MCF 10A (cell line): ENCODE measurements around the gene ARHGAP44. TPM values are rescaled to one million over a fixed set of nuclear protein-coding genes. Genes with fewer than 3 reads are reported as not detected.

ENCODE experiments used
- BruUV-seq: library from RNA; stranded (reverse); fragments of 400-500 nt; replicated peaks from 2 replicates; lab custom pipeline; 2021; lab: Mats Ljungman, UMichigan
- CTCF ChIA-PET: fragments of 300-600 bp; sonication (Branson Sonifier 250); formaldehyde crosslinking; extraction: SDS; loops from one replicate; lab custom pipeline; 2021; ENCODE audit warnings: antibody characterized with exemption, inconsistent platforms; lab: Yijun Ruan, JAX
- POLR2A ChIA-PET: fragments of 300-600, 350-650 bp; sonication (Branson Sonifier 250); formaldehyde crosslinking; extraction: SDS; loops from one replicate; lab custom pipeline; 2020; ENCODE audit warnings: antibody characterized with exemption, inconsistent platforms; lab: Yijun Ruan, JAX
- DNase-seq: peaks from one replicate; pipeline ENCODE4 v3.0.0-alpha.2; 2018; ENCODE audit not compliant: unreplicated experiment
- H3K27ac Mint-ChIP-seq: one replicate; pipeline ENCODE4 v1.8.0; 2022; ENCODE audit warnings: mild to moderate bottlenecking, low read depth, mixed read lengths; ENCODE audit not compliant: unreplicated experiment
- H3K27me3 Mint-ChIP-seq: one replicate; pipeline ENCODE4 v1.8.0; 2022; ENCODE audit warnings: mixed read lengths; ENCODE audit not compliant: insufficient read depth, unreplicated experiment
- H3K36me3 Mint-ChIP-seq: one replicate; pipeline ENCODE4 v1.8.0; 2022; ENCODE audit warnings: mild to moderate bottlenecking, moderate library complexity, mixed read lengths; ENCODE audit not compliant: insufficient read depth, unreplicated experiment
- H3K4me1 Mint-ChIP-seq: one replicate; pipeline ENCODE4 v1.8.0; 2022; ENCODE audit warnings: mixed read lengths; ENCODE audit not compliant: insufficient read depth, unreplicated experiment
- H3K4me3 Mint-ChIP-seq: one replicate; pipeline ENCODE4 v1.8.0; 2022; ENCODE audit warnings: mild to moderate bottlenecking, moderate library complexity, mixed read lengths; ENCODE audit not compliant: unreplicated experiment
- H3K9me3 Mint-ChIP-seq: one replicate; pipeline ENCODE4 v1.8.0; 2022; ENCODE audit warnings: mixed read lengths; ENCODE audit not compliant: unreplicated experiment
- intact Hi-C: fragments of 100-400 bp; cut with micrococcal nuclease; formaldehyde crosslinking; loops from 2 replicates; pipeline ENCODE4 v1.14.1; 2022
- total RNA-seq: library from RNA; stranded (reverse); gene quantifications from 2 replicates; pipeline ENCODE4 v1.2.3, GENCODE V29; 2022
- TF ChIP-seq, protein P1 (sequence below): fragments of 200-600 bp; IDR thresholded peaks from one replicate; pipeline ENCODE4 v1.8.0; 2022; ENCODE audit warnings: antibody characterized with exemption, mild to moderate bottlenecking; ENCODE audit not compliant: unreplicated experiment

Gene ARHGAP44
- total RNA-seq, 1 experiment from 2014 or later, result 1.3 TPM

DNA sequence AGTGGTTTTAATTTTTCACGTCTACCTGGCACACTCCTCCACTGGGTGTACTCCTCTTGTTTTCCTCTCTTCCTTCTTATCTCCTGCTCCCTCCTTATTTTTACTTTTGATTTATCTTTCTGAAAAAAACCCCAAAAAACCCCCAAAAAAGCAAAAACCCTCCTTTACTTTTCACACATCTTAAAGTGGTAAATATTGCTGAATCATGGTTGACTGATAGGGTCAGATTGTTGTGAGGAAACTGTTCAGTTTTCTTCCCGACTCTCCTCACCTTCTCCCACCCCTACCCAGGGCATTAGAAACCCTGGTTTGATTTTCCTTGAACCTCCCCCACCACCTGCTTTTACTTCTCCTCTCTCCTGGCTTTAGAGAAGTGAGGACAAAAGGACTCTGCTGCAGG, 25.4 kb downstream of the ARHGAP44 start:
- Mint-ChIP-seq H3K4me3 (no peak overlapping the region), H3K4me1 (no peaks in the 10 kb centered on the region), H3K27me3 (peaks cover 19% of the 10 kb centered on the region), H3K9me3 (peaks cover 10% of the 10 kb centered on the region), H3K27ac (no peak overlapping the region), H3K36me3 (no peaks in the 10 kb centered on the region)
- DNase-seq, result no peak
- BruUV-seq, result no TSS peak
- ChIA-PET POLR2A (no interaction called here), CTCF (no interaction called here)
- TF ChIP-seq, protein P1, sequence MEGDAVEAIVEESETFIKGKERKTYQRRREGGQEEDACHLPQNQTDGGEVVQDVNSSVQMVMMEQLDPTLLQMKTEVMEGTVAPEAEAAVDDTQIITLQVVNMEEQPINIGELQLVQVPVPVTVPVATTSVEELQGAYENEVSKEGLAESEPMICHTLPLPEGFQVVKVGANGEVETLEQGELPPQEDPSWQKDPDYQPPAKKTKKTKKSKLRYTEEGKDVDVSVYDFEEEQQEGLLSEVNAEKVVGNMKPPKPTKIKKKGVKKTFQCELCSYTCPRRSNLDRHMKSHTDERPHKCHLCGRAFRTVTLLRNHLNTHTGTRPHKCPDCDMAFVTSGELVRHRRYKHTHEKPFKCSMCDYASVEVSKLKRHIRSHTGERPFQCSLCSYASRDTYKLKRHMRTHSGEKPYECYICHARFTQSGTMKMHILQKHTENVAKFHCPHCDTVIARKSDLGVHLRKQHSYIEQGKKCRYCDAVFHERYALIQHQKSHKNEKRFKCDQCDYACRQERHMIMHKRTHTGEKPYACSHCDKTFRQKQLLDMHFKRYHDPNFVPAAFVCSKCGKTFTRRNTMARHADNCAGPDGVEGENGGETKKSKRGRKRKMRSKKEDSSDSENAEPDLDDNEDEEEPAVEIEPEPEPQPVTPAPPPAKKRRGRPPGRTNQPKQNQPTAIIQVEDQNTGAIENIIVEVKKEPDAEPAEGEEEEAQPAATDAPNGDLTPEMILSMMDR, result no peak
- intact Hi-C loops, result no loop called here

DNA sequence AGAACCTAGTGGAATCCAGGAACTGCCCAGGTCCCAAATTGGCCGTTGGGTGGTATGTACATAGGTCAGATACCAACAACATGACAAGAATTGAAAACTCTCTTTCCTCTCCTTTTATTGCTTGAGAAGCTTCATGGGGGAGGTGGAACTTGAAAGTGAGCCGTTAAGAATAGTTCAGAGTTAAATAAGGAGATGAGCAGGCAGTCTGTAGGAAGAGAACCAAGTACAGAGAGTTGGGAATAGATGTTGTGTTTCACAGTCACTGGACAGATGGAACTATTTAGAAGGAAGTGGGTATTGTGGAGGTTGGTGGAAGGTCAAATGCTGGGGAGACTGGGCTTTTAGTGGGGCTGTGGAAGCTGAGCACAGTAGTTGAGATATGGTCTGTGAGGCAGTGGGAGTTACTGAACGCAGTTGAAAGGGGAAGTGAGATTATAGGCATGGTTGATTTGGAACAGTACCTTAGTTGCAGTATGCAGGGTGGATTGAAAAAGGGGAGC, 26.4 kb downstream of the ARHGAP44 start:
- Mint-ChIP-seq H3K4me3 (no peak overlapping the region), H3K27ac (no peak overlapping the region), H3K9me3 (peaks cover 9% of the 10 kb centered on the region), H3K4me1 (peaks cover 5% of the 10 kb centered on the region), H3K36me3 (no peaks in the 10 kb centered on the region), H3K27me3 (peaks cover 19% of the 10 kb centered on the region)
- ChIA-PET POLR2A (no interaction called here), CTCF (no interaction called here)
- intact Hi-C loops, result no loop called here
- DNase-seq, result no peak
- TF ChIP-seq, protein P1, result no peak
- BruUV-seq, result no TSS peak

DNA sequence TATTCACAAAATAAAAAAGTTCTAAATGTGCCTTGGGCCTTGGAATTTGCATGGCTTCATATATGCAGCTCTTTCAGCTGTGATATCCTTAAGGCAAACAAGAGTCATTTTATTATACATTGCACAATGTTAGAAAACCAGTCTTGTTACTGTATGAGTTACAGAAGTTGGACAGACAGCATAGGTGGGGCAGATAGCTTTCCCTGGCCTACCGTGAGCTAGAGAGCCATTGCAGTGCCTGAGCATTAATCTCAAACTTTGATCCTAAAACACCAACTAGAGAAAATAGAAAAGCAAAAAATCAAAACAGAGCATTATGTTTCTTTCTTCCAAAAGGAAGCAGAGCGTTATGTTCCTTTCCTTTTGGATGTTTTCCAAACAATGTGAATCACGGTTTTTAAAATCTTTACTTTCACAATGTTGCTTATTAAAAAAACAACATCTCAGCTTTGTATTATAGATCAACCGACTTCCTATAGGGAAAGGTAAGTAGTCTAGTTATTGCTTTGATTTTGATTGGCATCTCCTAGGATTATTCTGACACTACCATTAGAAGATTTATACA, 32.2 kb downstream of the ARHGAP44 start:
- H3K9me3 Mint-ChIP-seq, result no peaks in the 10 kb centered on the region
- no TSS peak for BruUV-seq
- H3K27ac Mint-ChIP-seq, result peak overlapping the region; percentile 49
- CTCF ChIA-PET, result interaction anchor here (0.6 to 0.7 kb wide), 2 partner anchors 181 to 184 kb away, joined by 3 read pairs; no protein-coding TSS in a partner anchor
- intact Hi-C loops, result no loop called here
- H3K4me1 Mint-ChIP-seq, result peaks cover 15% of the 10 kb centered on the region
- DNase-seq, result peak; percentile 43
- TF ChIP-seq, protein P1, result no peak
- peaks cover under 1% of the 10 kb centered on the region for H3K27me3 Mint-ChIP-seq
- H3K4me3 Mint-ChIP-seq, result no peak overlapping the region
- POLR2A ChIA-PET, result interaction anchor here (0.5 to 2.0 kb wide), 7 partner anchors 9 to 360 kb away, joined by 3 to 8 read pairs (median 4); partner anchors contain the start of gene ELAC2
- H3K36me3 Mint-ChIP-seq, result no peaks in the 10 kb centered on the region

DNA sequence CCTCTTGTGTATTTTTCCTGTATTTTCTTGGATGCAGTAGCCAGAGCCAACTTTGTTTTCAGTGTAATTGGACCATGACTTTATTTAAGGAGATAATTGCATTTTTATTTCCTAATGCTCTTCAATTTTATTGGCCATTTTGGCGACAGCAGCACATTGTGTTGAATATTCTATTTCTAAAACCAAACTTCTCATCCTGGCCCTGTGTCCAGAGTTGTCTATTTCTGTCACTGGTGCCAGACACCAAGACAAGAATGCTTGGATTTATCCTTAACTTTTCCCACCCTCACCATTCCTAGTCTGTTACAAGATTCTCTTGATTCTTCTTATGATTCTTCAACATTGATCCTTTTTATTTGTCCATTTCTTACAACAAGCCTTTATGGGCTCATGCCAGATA, 37.1 kb downstream of the ARHGAP44 start:
- POLR2A ChIA-PET, result no interaction called here
- peaks cover 10% of the 10 kb centered on the region for H3K9me3 Mint-ChIP-seq
- no peak overlapping the region for H3K4me3 Mint-ChIP-seq
- H3K36me3 Mint-ChIP-seq, result no peaks in the 10 kb centered on the region
- intact Hi-C loops, result no loop called here
- peaks cover 3% of the 10 kb centered on the region for H3K4me1 Mint-ChIP-seq
- no peak for DNase-seq
- TF ChIP-seq, protein P1, result no peak
- no peaks in the 10 kb centered on the region for H3K27me3 Mint-ChIP-seq
- no peak overlapping the region for H3K27ac Mint-ChIP-seq
- BruUV-seq, result no TSS peak
- CTCF ChIA-PET, result interaction anchor here (0.7 kb wide), 1 partner anchor 14 kb away, joined by 3 read pairs; no protein-coding TSS in a partner anchor
